NCI-H460 (cell line): ENCODE measurements around the gene ANKRD13B. TPM values are rescaled to one million over a fixed set of nuclear protein-coding genes. Genes with fewer than 3 reads are reported as not detected.

Source experiments
- DNase-seq: peaks from one replicate; pipeline ENCODE4 v3.0.0-alpha.2; 2016; ENCODE audit warnings: low read depth; ENCODE audit errors: extremely low read depth
- total RNA-seq: library from RNA; depleted of rRNA; stranded (reverse); fragments of >200 nt; shearing (Covaris generic); gene quantifications from 2 replicates; pipeline ENCODE4 v1.2.3, GENCODE V29; 2014

The ANKRD13B gene
- total RNA-seq, 1 experiment from 2014 or later: 14.7 TPM

- DNase-seq: no peak
Observed at GRCh38 chr17:29614349-29615047, 21.6 kb downstream of the ANKRD13B start.

- DNase-seq: no peak
Observed at GRCh38 chr17:29615048-29615385, 22.1 kb downstream of the ANKRD13B start.

GRCh38 chr17:29615492-29616299 is 22.8 kb downstream of the ANKRD13B start:
- DNase-seq: peak; percentile 58

- no peak for DNase-seq
Observed at GRCh38 chr17:29616300-29617048, 23.5 kb downstream of the ANKRD13B start.

- DNase-seq: peak; percentile 37
Observed at GRCh38 chr17:29617125-29617480, 24.2 kb downstream of the ANKRD13B start.

GRCh38 chr17:29617481-29618271 is 24.7 kb downstream of the ANKRD13B start:
- DNase-seq: peak; percentile 59

GRCh38 chr17:29618272-29619065 is 25.5 kb downstream of the ANKRD13B start:
- no peak for DNase-seq

- DNase-seq: no peak
Observed at GRCh38 chr17:29619251-29619650, 26.3 kb downstream of the ANKRD13B start.

- DNase-seq: no peak
Observed at GRCh38 chr17:29620271-29620670, 27.3 kb downstream of the ANKRD13B start.

GRCh38 chr17:29620779-29621500 is 28.0 kb downstream of the ANKRD13B start:
- DNase-seq: no peak

- DNase-seq: no peak
Observed at GRCh38 chr17:29621751-29622194, 28.8 kb downstream of the ANKRD13B start.

- peak; percentile 25 for DNase-seq
Observed at GRCh38 chr17:29622337-29623282, 29.7 kb downstream of the ANKRD13B start, which contains the start of gene CORO6. Gene CORO6 (minus strand): TSS chr17:29622912. CDS start chr17:29621421, 1,491 bp downstream.

- no peak for DNase-seq
Observed at GRCh38 chr17:29623283-29623647, 30.3 kb downstream of the ANKRD13B start.

- no peak for DNase-seq
Observed at GRCh38 chr17:29624586-29624985, 31.7 kb downstream of the ANKRD13B start.

GRCh38 chr17:29625037-29625750 is 32.3 kb downstream of the ANKRD13B start:
- DNase-seq: peak; percentile 69

GRCh38 chr17:29627951-29628350 is 35.0 kb downstream of the ANKRD13B start:
- no peak for DNase-seq

GRCh38 chr17:29628644-29629043 is 35.7 kb downstream of the ANKRD13B start:
- no peak for DNase-seq
